Natural killer cell (primary cell): Measurements from ENCODE around the gene OXER1. TPM values are rescaled to one million over a fixed set of nuclear protein-coding genes. Genes with fewer than 3 reads are reported as not detected.

Source experiments
- ATAC-seq, 3 donors: fragments of 150-1000 bp in 2 of 3; fragments of 200-7000 bp in 1 of 3; cut with Tn5 transposase; 1 replicate in 1 of 3; 2 replicates in 2 of 3; pipeline ENCODE4 v1.10.0; 2021; ENCODE audit warnings: mild to moderate bottlenecking in 2 of 3, moderate library complexity in 2 of 3
- DNase-seq, 2 donors: peaks; one replicate each; pipeline versions ENCODE4 v3.0.0 to v3.0.0-alpha.2; 2013 to 2021; ENCODE audit warnings: mixed read lengths in 1 of 2
- H3K27ac ChIP-seq: one replicate; pipeline ENCODE4 v1.5.1; 2013; ENCODE audit warnings: mild to moderate bottlenecking, low read length
- H3K27me3 ChIP-seq: one replicate; pipeline ENCODE4 v1.6.1; 2013; ENCODE audit warnings: low read length; ENCODE audit not compliant: control insufficient read depth, insufficient read depth
- H3K36me3 ChIP-seq: one replicate; pipeline ENCODE4 v1.6.1; 2013; ENCODE audit warnings: low read length; ENCODE audit not compliant: control insufficient read depth, insufficient read depth
- H3K4me1 ChIP-seq: one replicate; pipeline ENCODE4 v1.6.1; 2013; ENCODE audit warnings: low read length; ENCODE audit not compliant: control insufficient read depth, insufficient read depth
- H3K4me3 ChIP-seq: one replicate; pipeline ENCODE4 v1.5.1; 2013; ENCODE audit warnings: low read length
- H3K9me3 ChIP-seq: one replicate; pipeline ENCODE4 v1.6.1; 2013; ENCODE audit warnings: low read length; ENCODE audit not compliant: control insufficient read depth, insufficient read depth
- H3K27ac Mint-ChIP-seq, 2 donors: one replicate each; pipeline ENCODE4 v1.8.0; 2022; ENCODE audit warnings: mild to moderate bottlenecking in 2 of 2, mixed read lengths in 2 of 2, moderate library complexity in 1 of 2
- H3K27me3 Mint-ChIP-seq, 2 donors: one replicate each; pipeline ENCODE4 v1.8.0; 2022; ENCODE audit warnings: low read depth in 2 of 2, mixed read lengths in 2 of 2
- H3K36me3 Mint-ChIP-seq: one replicate; pipeline ENCODE4 v1.8.0; 2022; ENCODE audit warnings: mixed read lengths
- H3K4me1 Mint-ChIP-seq, 2 donors: one replicate each; pipeline ENCODE4 v1.8.0; 2022; ENCODE audit warnings: mixed read lengths in 2 of 2
- H3K4me3 Mint-ChIP-seq: one replicate; pipeline ENCODE4 v1.8.0; 2022; ENCODE audit warnings: mild to moderate bottlenecking, moderate library complexity, mixed read lengths
- H3K9me3 Mint-ChIP-seq, 2 donors: one replicate each; pipeline ENCODE4 v1.8.0; 2022; ENCODE audit warnings: mixed read lengths in 2 of 2
- CTCF ChIP-seq: fragments of 200-600 bp; IDR thresholded peaks from one replicate; pipeline ENCODE4 v1.8.0; 2022; ENCODE audit warnings: antibody characterized with exemption
- WGBS: methylation state at CpG from one replicate; pipeline ENCODE4 v1.1.7; 2013; ENCODE audit warnings: missing lambda C conversion rate; ENCODE audit not compliant: insufficient coverage; 5-methylcytosine and 5-hydroxymethylcytosine counted together
- intact Hi-C: fragments of 100-400 bp; cut with micrococcal nuclease; formaldehyde crosslinking; loops from one replicate; pipeline ENCODE4 v1.14.2; 2022
- total RNA-seq, 4 donors: library from RNA; stranded (reverse); fragments of 120-200 nt in 1 of 4; gene quantifications; one replicate each; pipeline versions ENCODE4 v1.2.3 to v1.2.4, GENCODE V29; 2013 to 2022

Gene OXER1
- total RNA-seq, 3 donors from 2014 or later (not counting 1 experiment from before 2014, with no cell fraction given), result 0.19 to 2.7 (median 0.41) TPM

GRCh38 chr2:42775186-42775585 is 11.3 kb upstream of the OXER1 start:
- Mint-ChIP-seq H3K36me3 (no peaks in the 10 kb centered on the region), H3K4me1 (peaks cover 0 to 11% of the 10 kb centered on the region in 2 donors), H3K4me3 (no peak overlapping the region), H3K27ac (peak overlapping the region in 1 of 2 donors; percentile 23), H3K9me3 (no peaks in the 10 kb centered on the region), H3K27me3 (no peaks in the 10 kb centered on the region)
- Histone ChIP-seq H3K4me3 (no peak overlapping the region), H3K27me3 (no peaks in the 10 kb centered on the region), H3K36me3 (no peaks in the 10 kb centered on the region), H3K9me3 (no peaks in the 10 kb centered on the region), H3K27ac (no peak overlapping the region), H3K4me1 (no peaks in the 10 kb centered on the region)
- WGBS, result 42% methylated on average over 2 of the region's 2 CpGs
- intact Hi-C loops, result no loop called here
- TF ChIP-seq CTCF, result no peak
- ATAC-seq, result no peak
- no peak for DNase-seq

GRCh38 chr2:42771546-42772153 is 7.7 kb upstream of the OXER1 start:
- Mint-ChIP-seq H3K9me3 (no peaks in the 10 kb centered on the region), H3K4me3 (no peak overlapping the region), H3K4me1 (peaks cover 0 to 11% of the 10 kb centered on the region in 2 donors)

GRCh38 chr2:42770288-42771131 is 6.6 kb upstream of the OXER1 start:
- no peak overlapping the region for H3K27ac ChIP-seq
- H3K27ac Mint-ChIP-seq, result no peak overlapping the region
- H3K9me3 Mint-ChIP-seq, result no peaks in the 10 kb centered on the region
- no peak for TF ChIP-seq CTCF
- H3K9me3 ChIP-seq, result no peaks in the 10 kb centered on the region
- H3K27me3 Mint-ChIP-seq, result no peaks in the 10 kb centered on the region
- H3K36me3 ChIP-seq, result no peaks in the 10 kb centered on the region
- no peaks in the 10 kb centered on the region for H3K4me1 ChIP-seq
- peak; percentile 40 to 83 (median 69) for ATAC-seq
- 90% methylated on average over 18 of the region's 19 CpGs for WGBS
- peak in 1 of 2 donors; percentile 21 for DNase-seq
- intact Hi-C loops, result no loop called here
- no peaks in the 10 kb centered on the region for H3K27me3 ChIP-seq
- H3K4me3 ChIP-seq, result no peak overlapping the region
- no peak overlapping the region for H3K4me3 Mint-ChIP-seq
- H3K36me3 Mint-ChIP-seq, result no peaks in the 10 kb centered on the region
- peaks cover 0 to 5% of the 10 kb centered on the region in 2 donors for H3K4me1 Mint-ChIP-seq

More at GRCh38 chr2:42771546-42772153, 7.7 kb upstream of the OXER1 start:
- Mint-ChIP-seq H3K36me3 (no peaks in the 10 kb centered on the region), H3K27me3 (no peaks in the 10 kb centered on the region), H3K27ac (no peak overlapping the region)
- DNase-seq (no peak), ATAC-seq (no peak)
- no peak overlapping the region for H3K4me3 ChIP-seq
- TF ChIP-seq CTCF, result no peak
- intact Hi-C loops, result no loop called here
- 93% methylated on average over 4 of the region's 5 CpGs for WGBS
- H3K27ac ChIP-seq, result no peak overlapping the region
- H3K9me3 ChIP-seq, result no peaks in the 10 kb centered on the region
- H3K27me3 ChIP-seq, result no peaks in the 10 kb centered on the region
- H3K4me1 ChIP-seq, result no peaks in the 10 kb centered on the region
- H3K36me3 ChIP-seq, result no peaks in the 10 kb centered on the region
